ENCODE data around the gene ELN.
"Not testable (repeated sequence)": the region's sequence is repeated elsewhere in the genome, so short reads cannot be mapped to it uniquely, and the experiment has no call there.

The ELN gene

DNA sequence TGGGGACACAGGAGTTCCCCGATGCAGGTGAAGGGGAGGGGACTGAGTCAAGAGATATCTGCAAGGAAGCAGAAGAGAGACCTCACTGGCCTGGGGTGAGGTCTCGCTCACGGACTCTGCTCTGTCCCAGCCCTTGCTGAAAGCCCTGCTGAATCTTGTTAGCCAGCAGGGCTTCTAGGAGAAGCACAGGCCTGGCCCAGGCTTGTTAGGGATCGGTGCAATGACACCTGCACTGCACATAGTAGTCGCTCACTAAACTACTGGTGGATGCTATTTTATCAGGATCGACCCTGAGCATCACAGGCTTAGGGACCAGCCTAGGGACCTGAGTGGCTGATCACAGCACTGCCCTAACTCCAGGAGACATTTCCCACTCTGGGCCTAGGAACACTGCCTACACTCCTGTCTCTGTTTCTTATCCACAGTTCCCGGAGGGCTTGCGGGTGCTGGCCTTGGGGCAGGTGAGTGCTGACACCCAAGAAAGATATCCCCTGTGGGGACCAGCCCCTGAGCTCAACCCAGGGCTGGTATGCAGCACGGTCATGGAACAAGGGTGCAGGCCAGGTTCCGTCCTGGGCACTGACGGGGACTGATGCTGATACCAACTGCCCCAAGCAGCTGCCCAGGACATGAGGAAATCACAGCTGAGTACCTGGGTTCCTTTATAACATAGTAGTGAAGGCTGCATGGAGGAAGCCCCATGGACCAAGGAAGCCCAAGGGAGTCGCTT, 13.0 kb downstream of the ELN start:
- DNase-seq (ENCODE audit: low read depth in 2 of 2), result no peak

DNA sequence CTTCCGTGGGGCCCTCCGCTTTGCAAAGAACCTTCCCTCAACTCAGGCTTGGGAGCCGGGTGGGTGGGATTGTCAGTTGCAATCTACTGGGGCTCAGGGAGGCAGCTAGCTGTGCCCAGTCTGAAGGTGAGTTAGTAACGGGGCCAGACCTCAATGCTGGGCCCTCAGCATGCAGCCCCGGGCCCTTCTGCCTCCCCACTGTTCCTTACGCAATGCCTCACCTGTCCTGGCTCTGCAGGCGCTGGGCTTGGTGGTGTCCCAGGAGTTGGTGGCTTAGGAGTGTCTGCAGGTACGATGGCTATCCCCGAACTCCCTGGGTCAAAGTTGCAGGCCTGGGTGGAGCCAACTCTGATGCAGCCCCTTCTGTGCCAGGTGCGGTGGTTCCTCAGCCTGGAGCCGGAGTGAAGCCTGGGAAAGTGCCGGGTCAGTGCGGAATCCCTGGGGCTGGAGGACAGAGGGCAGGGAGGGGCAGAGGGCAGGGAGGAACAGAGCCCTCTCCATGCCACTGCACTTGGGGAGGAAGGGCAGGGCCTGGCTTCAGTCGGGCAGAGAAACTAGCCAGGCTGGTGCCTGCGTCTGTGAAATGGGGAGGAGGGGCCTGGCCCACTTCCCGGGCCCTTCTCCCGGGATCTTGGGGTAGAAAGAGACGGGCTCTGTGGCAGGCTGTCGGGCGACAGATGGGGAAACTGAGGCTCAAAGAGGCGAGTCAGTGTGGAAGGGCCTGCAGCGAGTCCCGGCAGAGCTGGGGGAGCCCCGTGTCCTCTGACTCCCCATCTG, 15.0 kb downstream of the ELN start:
- no peak for DNase-seq (ENCODE audit: low read depth in 2 of 2)

DNA sequence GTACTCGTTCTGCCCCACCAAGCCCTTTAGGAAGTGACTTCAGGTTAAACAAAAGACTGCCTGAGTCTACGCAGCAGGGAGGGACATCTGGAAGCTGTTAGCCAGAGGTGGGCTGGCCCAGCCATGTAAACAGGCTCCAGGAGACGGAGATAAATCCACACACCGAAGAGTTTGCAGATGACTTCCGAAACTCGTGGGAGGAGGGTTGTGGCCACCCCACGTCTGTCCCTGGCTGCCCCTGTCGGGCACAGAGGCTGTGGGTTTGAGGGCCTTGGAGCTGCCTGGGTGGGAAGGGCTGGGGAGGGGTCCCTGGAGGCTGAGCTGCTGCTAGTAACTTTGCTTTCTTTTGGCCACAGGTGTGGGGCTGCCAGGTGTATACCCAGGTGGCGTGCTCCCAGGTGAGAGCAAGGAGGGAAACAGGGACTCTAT, 15.6 kb downstream of the ELN start:
- DNase-seq (ENCODE audit: low read depth in 2 of 2), result no peak

DNA sequence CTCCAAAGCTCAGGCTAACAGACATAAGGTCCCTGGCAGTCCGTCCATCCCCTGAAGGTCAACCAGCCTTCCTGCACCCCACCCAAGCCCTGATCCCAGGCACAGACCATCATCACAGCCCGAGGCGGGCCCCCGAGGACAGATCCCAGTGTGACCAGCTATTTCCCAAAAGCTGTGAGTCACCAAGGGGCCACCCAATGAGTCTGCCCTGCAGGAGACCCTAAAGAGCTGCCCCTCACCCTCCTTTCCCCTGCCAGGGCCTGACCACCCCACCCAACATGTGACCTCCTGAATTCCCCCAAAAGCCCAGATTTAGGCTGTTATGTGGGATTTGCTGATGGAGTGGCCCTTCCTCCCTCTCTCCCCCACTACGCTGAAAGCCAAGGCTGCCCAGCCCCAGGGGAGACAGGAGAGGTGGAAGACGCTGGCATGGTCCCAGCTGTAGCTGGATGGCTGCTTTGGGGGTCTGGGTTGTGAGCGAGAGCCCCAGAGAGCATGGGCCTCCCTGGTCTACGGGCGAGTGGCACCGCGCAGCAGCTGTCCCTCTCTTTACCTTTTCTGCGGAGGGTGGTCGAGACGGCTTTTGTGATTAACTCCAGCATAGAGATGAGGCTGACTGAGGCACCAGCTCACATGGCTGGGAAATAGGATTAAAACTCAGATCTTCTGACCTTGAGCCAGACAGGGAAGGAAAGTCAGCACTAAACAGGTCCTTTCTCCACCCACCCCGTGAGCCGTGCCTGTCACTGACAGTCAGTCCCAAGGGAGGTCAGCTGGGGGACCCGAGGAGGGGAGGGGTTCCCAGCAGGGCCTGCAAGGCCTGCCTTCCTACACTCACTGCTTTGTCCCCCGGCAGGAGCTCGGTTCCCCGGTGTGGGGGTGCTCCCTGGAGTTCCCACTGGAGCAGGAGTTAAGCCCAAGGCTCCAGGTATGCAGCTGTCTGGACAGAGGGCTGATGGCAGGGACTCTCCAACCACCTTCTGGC, 16.7 kb downstream of the ELN start:
- no peak for DNase-seq (ENCODE audit: low read depth in 2 of 2)

DNA sequence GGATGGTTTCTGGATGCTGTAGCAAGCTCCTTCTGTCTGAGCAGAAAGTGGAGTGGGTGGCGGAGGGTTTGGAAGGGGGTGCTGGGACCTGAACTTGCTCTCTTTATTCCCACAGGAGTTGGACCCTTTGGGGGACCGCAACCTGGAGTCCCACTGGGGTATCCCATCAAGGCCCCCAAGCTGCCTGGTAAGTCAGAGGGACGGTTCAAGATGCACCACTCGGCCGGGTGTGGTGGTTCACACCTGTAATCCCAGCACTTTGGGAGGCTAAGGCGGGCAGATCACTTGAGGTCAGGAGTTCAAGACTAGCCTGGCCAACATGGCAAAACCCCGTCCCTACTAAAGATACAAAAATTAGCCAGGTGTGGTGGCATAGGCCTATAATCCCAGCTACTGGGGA, 18.6 kb downstream of the ELN start:
- DNase-seq (ENCODE audit: low read depth in 2 of 2), result not testable (repeated sequence)

DNA sequence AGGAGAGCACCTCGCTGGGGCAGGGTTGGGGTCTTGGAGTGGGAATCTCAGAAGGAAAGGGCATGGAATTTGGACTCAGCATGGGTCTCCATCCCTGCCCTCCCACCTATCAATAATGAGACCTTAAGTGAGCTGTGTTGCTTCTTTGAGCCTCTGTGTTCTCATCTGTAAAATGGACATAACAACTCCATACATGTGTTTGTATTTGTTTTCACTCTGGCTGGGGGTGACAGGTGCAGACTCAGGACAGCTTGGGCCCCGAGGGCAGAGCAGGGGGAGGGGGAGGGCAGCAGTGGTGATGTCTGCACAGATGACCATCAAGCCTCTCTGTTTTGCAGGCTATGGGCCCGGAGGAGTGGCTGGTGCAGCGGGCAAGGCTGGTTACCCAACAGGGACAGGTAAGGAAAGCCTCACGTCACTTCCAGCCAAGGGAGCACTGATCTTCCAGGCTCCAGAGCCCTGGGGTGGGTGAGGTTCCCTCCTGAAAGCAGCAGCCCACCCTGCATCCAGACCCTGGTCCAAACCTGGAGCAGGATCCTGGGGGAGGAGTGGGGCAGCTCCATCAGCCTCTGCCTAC, 19.9 kb downstream of the ELN start:
- DNase-seq (ENCODE audit: low read depth in 2 of 2), result no peak

DNA sequence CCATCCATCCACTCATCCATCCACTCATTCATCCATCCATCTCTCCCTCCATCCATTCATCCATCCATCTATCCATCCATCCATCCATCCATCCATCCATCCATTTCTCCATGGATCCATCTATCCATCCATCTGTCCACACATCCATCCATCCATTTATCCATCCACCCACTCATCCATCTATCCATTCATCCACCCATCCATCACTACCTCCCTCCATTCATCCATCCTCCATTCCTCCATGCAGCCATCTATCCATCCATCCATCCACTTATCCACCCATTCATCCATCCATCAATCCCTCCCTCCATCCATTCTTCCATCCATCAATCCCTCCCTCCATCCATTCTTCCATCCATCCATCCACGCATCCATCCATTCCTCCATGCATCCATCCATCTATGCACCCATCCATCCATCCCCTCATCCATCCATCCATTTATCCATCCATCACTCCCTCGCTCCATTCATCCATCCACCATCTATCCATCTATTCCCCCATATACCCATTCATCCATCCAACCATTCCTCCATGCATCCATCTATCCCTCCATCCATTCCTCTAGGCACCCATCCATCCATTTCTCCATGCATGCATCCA, 21.1 kb downstream of the ELN start:
- no peak for DNase-seq (ENCODE audit: low read depth in 2 of 2)

DNA sequence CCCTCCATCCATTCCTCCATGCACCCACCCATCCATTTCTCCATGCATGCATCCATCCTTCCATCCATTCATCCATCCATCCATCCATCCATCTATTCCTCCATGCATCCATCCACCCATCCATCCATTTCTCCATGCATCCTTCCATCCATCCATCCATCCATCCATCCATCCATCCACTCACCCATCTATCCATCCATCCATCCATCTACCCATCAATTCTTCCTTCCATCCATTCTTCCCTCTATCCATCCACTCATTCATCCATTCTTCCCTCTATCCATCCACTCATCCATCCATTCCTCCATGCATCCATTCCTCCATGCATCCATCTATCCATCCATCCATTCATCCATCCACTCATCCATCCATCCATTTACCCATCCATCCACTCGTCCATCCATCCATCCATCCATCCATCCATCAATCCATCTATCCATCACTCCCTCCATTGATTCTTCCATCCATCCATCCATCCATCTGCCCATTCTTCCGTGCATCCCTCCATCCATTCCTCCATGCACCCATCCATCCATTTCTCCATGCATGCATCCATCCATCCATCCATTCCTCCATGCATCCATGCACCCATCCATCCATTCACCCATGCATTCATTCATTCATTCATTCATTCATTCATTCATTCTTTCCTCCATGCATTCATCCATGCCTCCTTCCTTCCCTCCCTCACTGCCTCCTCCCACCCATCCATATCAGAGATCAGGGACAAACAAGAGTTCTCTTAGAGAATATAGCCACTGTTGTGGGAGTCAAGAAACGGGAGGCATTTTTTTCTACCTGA, 22.2 kb downstream of the ELN start:
- DNase-seq (ENCODE audit: low read depth in 2 of 2), result no peak

DNA sequence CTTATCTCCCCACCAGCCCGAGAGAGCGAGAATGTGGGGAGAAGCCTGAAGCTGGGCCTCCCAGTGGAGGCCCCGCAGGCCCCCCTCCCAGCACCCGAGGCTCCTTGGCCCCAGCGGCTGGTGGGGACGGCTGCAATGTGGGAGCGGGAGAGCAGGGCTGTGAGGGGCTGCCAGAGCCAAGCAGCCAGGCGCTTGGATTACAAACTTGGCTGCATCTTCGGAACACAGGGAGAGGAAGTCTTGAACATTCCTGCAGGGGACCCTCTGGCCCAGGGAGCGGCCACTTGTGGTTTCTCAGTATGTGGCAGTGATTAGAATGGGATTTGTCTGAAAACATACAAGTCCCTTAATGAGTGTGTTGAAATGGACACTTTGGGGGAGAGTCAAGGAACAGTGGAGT, 23.2 kb downstream of the ELN start:
- no peak for DNase-seq (ENCODE audit: low read depth in 2 of 2)

DNA sequence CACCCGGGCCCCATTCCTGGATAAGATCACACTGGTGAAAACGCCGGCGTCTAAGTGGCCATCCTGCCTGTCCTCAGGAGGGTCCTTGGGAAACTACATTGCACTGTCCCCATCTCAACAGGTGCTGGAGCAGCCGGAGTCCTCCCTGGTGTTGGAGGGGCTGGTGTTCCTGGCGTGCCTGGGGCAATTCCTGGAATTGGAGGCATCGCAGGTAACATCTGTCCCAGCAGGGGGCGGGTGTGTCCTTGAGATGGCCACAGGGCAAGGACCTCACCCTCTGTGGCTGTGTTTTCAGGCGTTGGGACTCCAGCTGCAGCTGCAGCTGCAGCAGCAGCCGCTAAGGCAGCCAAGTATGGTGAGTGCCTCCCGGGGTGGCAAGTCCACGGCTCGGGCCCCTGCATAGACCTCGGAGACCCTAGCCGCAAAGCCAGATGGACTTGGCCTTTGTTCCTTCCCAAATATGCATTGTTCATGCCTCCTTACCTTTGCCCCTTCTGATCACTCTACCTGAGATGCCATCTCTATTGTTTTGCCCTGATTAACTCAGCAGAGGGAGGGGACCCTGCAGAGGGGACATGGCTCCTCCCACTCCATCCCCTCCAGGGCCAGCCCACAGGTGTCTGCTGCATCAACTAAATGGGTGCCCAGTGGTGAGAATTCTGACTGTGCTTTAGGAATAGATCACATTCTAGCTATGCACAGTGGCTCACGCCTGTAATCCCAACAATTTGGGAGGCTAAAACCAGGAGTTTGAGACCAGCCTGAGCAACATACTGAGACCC, 23.8 kb downstream of the ELN start:
- no peak for DNase-seq (ENCODE audit: low read depth in 2 of 2)

DNA sequence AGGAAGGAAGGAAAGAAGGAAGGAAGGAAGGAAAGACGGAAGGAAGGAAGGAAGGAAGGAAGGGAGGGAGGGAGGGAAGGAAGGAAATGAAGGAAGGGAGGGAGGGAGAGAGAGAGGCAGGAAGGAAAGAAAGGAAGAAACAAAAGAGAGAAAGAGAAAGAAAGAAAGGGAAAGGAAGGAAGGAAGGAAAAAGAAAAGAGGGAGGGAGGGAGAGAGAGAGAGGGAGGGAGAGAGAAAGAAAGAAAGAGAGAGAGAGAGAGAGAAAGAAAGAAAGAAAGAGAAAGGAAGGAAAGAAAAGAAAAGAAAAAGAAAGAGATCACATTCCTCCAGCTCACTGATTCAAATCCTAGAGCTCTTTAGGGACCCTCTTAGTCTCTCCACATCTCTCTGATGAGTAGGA, 24.7 kb downstream of the ELN start:
- no peak for DNase-seq (ENCODE audit: low read depth in 2 of 2)

DNA sequence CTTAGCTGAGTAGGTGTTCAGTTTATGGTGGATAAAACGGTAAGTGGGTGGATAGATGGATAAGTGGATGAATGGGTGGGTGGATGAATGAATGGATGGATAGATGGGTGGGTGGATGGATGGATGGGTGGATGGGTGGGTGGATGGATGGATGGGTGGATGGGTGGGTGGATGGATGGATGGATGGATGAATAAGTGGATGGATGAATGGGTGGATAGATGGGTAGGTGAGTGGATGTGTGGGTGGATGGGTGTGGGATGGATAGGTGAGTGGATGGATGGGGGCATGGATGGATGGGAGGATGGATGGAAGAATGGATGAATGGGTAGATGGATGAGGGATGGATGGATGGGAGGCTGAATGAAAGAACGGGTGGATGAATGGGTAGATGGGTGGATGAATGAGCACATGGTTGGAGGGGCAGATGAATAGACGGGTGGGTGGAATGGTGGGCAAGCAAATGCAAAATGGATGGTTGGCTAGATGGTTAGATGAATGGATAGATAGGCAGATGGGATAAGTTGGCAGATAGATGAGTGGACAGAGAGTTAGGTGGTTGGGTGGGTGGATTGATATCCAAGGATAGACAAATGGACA, 25.7 kb downstream of the ELN start:
- no peak for DNase-seq (ENCODE audit: low read depth in 2 of 2)

DNA sequence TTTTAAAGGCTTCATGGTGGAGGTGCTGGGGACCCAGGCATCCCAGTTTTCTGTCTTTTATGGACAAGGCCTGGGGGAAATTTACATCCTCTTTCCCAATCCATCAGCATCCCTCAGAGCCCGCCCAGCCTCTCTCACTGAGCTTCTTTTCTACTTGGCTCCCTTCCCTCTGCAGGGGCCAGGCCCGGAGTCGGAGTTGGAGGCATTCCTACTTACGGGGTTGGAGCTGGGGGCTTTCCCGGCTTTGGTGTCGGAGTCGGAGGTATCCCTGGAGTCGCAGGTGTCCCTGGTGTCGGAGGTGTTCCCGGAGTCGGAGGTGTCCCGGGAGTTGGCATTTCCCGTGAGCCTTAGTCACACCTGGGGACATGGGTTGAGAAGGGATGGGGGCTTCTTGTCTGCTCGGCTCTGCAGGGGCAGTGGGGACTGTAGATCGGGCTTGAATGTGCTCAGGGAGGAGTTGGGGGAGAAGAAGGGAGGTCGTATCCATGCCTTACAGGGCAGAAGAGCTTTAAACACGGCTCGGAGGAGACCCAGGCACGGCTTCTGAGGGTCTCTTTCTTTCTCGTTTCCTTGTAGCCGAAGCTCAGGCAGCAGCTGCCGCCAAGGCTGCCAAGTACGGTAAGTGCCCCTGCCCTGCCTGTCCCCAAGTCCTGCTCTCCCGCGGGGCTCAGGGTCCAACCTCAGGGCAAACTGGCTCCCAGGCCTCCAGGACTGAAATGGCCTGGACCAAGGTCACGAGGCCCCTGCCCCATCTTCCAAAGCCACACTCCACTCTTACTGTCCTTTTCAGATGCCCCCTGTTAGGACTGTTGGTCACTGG, 28.3 kb downstream of the ELN start:
- DNase-seq (ENCODE audit: low read depth in 2 of 2), result no peak

DNA sequence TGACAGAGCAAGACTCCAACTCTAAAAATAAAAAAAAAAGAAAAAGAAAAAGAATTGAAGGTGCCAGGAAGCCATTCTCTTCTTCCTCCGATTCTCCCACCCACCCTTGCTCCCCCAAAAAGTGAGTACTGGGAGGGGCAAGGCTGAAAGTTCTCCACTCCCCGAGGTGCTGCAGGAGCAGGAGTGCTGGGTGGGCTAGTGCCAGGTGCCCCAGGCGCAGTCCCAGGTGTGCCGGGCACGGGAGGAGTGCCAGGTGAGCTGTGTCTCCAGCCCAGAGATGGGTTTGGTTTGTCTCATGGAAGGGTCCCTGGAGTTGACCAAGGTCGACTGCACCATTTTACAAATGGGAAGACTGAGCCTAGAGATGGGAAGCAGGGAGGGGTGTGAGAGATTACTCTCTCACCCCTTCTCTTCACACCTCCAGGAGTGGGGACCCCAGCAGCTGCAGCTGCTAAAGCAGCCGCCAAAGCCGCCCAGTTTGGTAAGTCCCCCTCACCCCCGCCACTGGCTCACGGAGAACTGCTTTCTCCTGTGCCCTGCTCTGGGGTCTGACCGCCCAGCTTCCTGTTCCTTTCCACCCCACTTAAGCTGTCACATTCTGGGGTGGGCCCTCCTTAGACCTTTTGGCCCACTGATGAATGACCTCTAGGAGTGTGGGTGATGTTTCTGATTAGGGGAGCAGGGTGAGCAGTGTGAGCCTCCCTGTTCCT, 29.4 kb downstream of the ELN start:
- no peak for DNase-seq (ENCODE audit: low read depth in 2 of 2)

DNA sequence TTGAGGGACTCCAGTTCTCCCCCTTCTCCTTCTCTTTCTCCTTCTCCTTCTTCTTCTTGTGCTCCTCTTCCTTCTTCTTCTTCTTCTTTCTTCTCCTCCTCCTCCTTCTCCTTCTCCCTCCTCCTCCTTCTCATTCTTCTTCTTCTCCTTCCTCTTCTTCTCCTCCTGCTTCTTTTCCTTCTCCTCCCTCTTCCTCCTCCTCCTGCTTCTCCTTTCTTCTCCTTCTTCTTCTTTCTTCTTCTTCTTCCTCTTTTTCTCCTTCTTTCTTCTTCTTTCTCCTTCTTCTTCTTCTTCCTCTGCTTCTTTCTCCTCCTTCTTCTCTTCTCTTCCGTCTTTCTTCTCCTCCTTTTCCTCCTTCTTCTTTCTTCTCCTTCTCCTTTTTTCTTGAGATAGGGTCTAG, 30.0 kb downstream of the ELN start:
- no peak for DNase-seq (ENCODE audit: low read depth in 2 of 2)

DNA sequence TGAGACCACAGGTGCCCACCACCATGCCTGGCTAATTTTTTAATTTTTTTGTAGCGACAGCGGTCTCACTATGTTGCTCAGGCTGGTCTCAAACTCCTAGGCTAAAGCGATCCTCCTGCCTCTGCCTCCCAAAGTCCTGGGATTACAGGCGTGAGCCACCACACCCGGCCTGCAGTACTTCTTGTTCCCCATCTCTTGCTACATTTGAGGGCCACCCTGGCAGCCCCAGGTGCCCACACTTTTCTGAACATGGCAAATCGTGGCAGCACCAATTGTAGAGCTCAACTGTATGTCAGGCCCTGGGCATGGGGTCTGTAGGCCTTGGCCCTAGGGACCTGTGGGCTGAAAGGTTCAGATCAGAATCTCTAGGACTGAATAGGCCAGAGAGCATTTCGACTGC, 30.5 kb downstream of the ELN start:
- no peak for DNase-seq (ENCODE audit: low read depth in 2 of 2)

DNA sequence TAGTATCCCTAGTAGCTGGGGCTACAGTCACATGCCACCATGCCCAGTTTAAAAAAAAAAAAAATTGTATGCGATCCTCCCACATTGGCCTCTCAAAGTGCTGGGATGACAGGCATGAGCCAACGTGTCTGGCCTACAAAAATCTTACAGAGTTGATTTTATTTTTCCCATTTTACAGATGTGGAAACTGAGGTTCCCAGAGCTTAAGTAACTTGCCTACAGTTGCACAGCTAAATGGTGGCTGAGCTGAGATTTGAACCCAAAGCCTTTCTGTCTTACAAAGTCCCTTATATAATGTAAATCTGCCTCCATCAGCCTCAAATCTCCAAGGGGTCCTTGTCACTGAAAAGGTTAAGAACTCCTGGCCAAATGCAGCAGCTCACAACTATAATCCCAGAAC, 31.1 kb downstream of the ELN start:
- no peak for DNase-seq (ENCODE audit: low read depth in 2 of 2)

Data from stimulated activated CD4-positive, alpha-beta T cell treated with anti-CD3 and anti-CD28 coated beads, Interleukin-1b, Interleukin-23, amount 100 ng/mL, for 1 hour (primary cell).